ENCODE results near the gene PDE12. TPM values are rescaled to one million over a fixed set of nuclear protein-coding genes. Genes with fewer than 3 reads are reported as not detected.
A peak's percentile ranks its signal among the peaks of the same experiment; 100 is the strongest.

PDE12 gene
- total RNA-seq, 1 donor from 2014 or later = 16.2 TPM

GRCh38 chr3:57557085-57557537, 1.0 kb downstream of the PDE12 start:
- Mint-ChIP-seq H3K36me3 (ENCODE audit: low read depth, unreplicated experiment) (peaks cover 12% of the 10 kb centered on the region), H3K27ac (ENCODE audit: unreplicated experiment) (peak overlapping the region; percentile 99), H3K27me3 (ENCODE audit: low read depth, unreplicated experiment) (no peaks in the 10 kb centered on the region), H3K9me3 (ENCODE audit: unreplicated experiment) (peaks cover 3% of the 10 kb centered on the region), H3K4me1 (ENCODE audit: low read depth, unreplicated experiment) (peaks cover 13% of the 10 kb centered on the region), H3K4me3 (ENCODE audit: unreplicated experiment) (peak overlapping the region; percentile 92)
- DNase-seq (ENCODE audit: low read depth) (peak; percentile 34), FAIRE-seq (no peak)
- Histone ChIP-seq H3K27me3 (ENCODE audit: insufficient read depth, low read length) (no peaks in the 10 kb centered on the region), H4K20me1 (ENCODE audit: insufficient read depth, low read length) (peaks cover 28% of the 10 kb centered on the region), H3K9ac (ENCODE audit: low read length) (peak overlapping the region; percentile 94), H3K9me3 (ENCODE audit: insufficient read depth, low read depth, low read length) (no peaks in the 10 kb centered on the region), H3K4me1 (ENCODE audit: insufficient read depth, low read length) (peaks cover 17% of the 10 kb centered on the region), H3K79me2 (ENCODE audit: insufficient read depth, low read length) (peaks cover 55% of the 10 kb centered on the region), H3K4me2 (ENCODE audit: low read length) (peak overlapping the region; percentile 97), H3K36me3 (ENCODE audit: insufficient read depth, low read length) (peaks cover 5% of the 10 kb centered on the region), H3K27ac (ENCODE audit: low read depth, low read length) (peak overlapping the region; percentile 94), H3K4me3 (ENCODE audit: insufficient read depth, low read depth, low read length) (peak overlapping the region; percentile 88), H2AFZ (ENCODE audit: low read depth, low read length) (peak overlapping the region; percentile 95)
- TF ChIP-seq EZH2 (IDR thresholded peaks at IDR 0.05; ENCODE audit: insufficient read depth, low read length) = no peak
- no peak for TF ChIP-seq CTCF (IDR thresholded peaks at IDR 0.05; ENCODE audit: insufficient read depth, low read depth, low read length)

GRCh38 chr3:57559526-57559925, 3.5 kb downstream of the PDE12 start:
- peaks cover 16% of the 10 kb centered on the region for H3K4me1 Mint-ChIP-seq (ENCODE audit: low read depth, unreplicated experiment)
- no peak overlapping the region for H3K4me3 Mint-ChIP-seq (ENCODE audit: unreplicated experiment)
- no peaks in the 10 kb centered on the region for H3K27me3 Mint-ChIP-seq (ENCODE audit: low read depth, unreplicated experiment)
- Histone ChIP-seq H3K9ac (ENCODE audit: low read length) (no peak overlapping the region), H3K4me3 (ENCODE audit: insufficient read depth, low read depth, low read length) (no peak overlapping the region), H2AFZ (ENCODE audit: low read depth, low read length) (no peak overlapping the region), H3K4me2 (ENCODE audit: low read length) (peak overlapping the region; percentile 24), H3K4me1 (ENCODE audit: insufficient read depth, low read length) (peaks cover 17% of the 10 kb centered on the region), H3K36me3 (ENCODE audit: insufficient read depth, low read length) (peaks cover 10% of the 10 kb centered on the region), H3K27ac (ENCODE audit: low read depth, low read length) (no peak overlapping the region), H4K20me1 (ENCODE audit: insufficient read depth, low read length) (peaks cover 34% of the 10 kb centered on the region), H3K9me3 (ENCODE audit: insufficient read depth, low read depth, low read length) (no peaks in the 10 kb centered on the region), H3K27me3 (ENCODE audit: insufficient read depth, low read length) (no peaks in the 10 kb centered on the region), H3K79me2 (ENCODE audit: insufficient read depth, low read length) (peaks cover 71% of the 10 kb centered on the region)
- H3K9me3 Mint-ChIP-seq (ENCODE audit: unreplicated experiment) = peaks cover 3% of the 10 kb centered on the region
- H3K27ac Mint-ChIP-seq (ENCODE audit: unreplicated experiment) = no peak overlapping the region
- no peak for TF ChIP-seq CTCF (IDR thresholded peaks at IDR 0.05; ENCODE audit: insufficient read depth, low read depth, low read length)
- TF ChIP-seq EZH2 (IDR thresholded peaks at IDR 0.05; ENCODE audit: insufficient read depth, low read length) = no peak
- no peak for FAIRE-seq
- peak; percentile 41 for DNase-seq (ENCODE audit: low read depth)
- peaks cover 12% of the 10 kb centered on the region for H3K36me3 Mint-ChIP-seq (ENCODE audit: low read depth, unreplicated experiment)

- Histone ChIP-seq H2AFZ (ENCODE audit: low read depth, low read length) (no peak overlapping the region), H4K20me1 (ENCODE audit: insufficient read depth, low read length) (peaks cover 68% of the 10 kb centered on the region), H3K27me3 (ENCODE audit: insufficient read depth, low read length) (no peaks in the 10 kb centered on the region), H3K36me3 (ENCODE audit: insufficient read depth, low read length) (peaks cover 58% of the 10 kb centered on the region), H3K4me1 (ENCODE audit: insufficient read depth, low read length) (no peaks in the 10 kb centered on the region), H3K27ac (ENCODE audit: low read depth, low read length) (no peak overlapping the region), H3K9ac (ENCODE audit: low read length) (no peak overlapping the region), H3K4me2 (ENCODE audit: low read length) (no peak overlapping the region), H3K79me2 (ENCODE audit: insufficient read depth, low read length) (peaks cover 43% of the 10 kb centered on the region), H3K4me3 (ENCODE audit: insufficient read depth, low read depth, low read length) (no peak overlapping the region), H3K9me3 (ENCODE audit: insufficient read depth, low read depth, low read length) (no peaks in the 10 kb centered on the region)
- H3K27ac Mint-ChIP-seq (ENCODE audit: unreplicated experiment) = no peak overlapping the region
- H3K27me3 Mint-ChIP-seq (ENCODE audit: low read depth, unreplicated experiment) = no peaks in the 10 kb centered on the region
- FAIRE-seq (no peak), DNase-seq (ENCODE audit: low read depth) (no peak)
- H3K4me3 Mint-ChIP-seq (ENCODE audit: unreplicated experiment) = no peak overlapping the region
- H3K36me3 Mint-ChIP-seq (ENCODE audit: low read depth, unreplicated experiment) = peaks cover 20% of the 10 kb centered on the region
- H3K9me3 Mint-ChIP-seq (ENCODE audit: unreplicated experiment) = no peaks in the 10 kb centered on the region
- no peak for TF ChIP-seq EZH2 (IDR thresholded peaks at IDR 0.05; ENCODE audit: insufficient read depth, low read length)
- no peaks in the 10 kb centered on the region for H3K4me1 Mint-ChIP-seq (ENCODE audit: low read depth, unreplicated experiment)
Observed at GRCh38 chr3:57569859-57570450, 13.9 kb downstream of the PDE12 start.

All from astrocyte (in vitro differentiated cells and primary cell).